A549 (cell line): ENCODE results near the gene ZBTB16. TPM values are rescaled to one million over a fixed set of nuclear protein-coding genes. Genes with fewer than 3 reads are reported as not detected.

Experiments
- ATAC-seq, 2 experiments: fragments of 200-7000 bp in 1 of 2; fragments of >200 bp in 1 of 2; cut with Nextera tagmentation in 1 of 2; cut with Tn5 transposase in 1 of 2; 3 replicates each; pipeline versions ENCODE4 v1.8.0 to v1.9.1; 2018 to 2020; ENCODE audit warnings: mild to moderate bottlenecking in 1 of 2, moderate library complexity in 1 of 2
- CTCF ChIA-PET: fragments of 300-600 bp; sonication (Branson Sonifier 250); formaldehyde crosslinking; extraction: SDS; loops from one replicate; lab custom pipeline; 2021; ENCODE audit warnings: antibody characterized with exemption, inconsistent platforms; lab: Yijun Ruan, JAX
- POLR2A ChIA-PET: fragments of 350-600 bp; formaldehyde crosslinking; extraction: SDS; loops from one replicate; lab custom pipeline; 2021; ENCODE audit warnings: antibody characterized with exemption, inconsistent platforms; lab: Yijun Ruan, JAX
- DNase-seq, 2 experiments: peaks; one replicate each; pipeline versions ENCODE4 v3.0.0 to v3.0.0-alpha.2; 2011 to 2016; ENCODE audit warnings: low read depth in 1 of 2, low spot score in 1 of 2
- FAIRE-seq: peaks from 2 replicates; lab custom pipeline; 2011; peaks lifted over from hg19 to GRCh38; lab: Jason Lieb, UNC
- H3K27ac ChIP-seq, 2 experiments: fragments of >200 bp; sonication (Bioruptor Twin); formaldehyde crosslinking; 3 replicates each; pipeline ENCODE4 v1.5.1; 2016 to 2017
- H3K4me1 ChIP-seq: fragments of >200 bp; sonication (Bioruptor Twin); formaldehyde crosslinking; 3 replicates; pipeline ENCODE4 v1.6.1; 2016
- H3K4me2 ChIP-seq: fragments of >200 bp; sonication (Bioruptor Twin); formaldehyde crosslinking; 3 replicates; pipeline ENCODE4 v1.6.1; 2016
- H3K4me3 ChIP-seq: fragments of >200 bp; sonication (Bioruptor Twin); formaldehyde crosslinking; 3 replicates; pipeline ENCODE4 v1.5.1; 2016
- H3K9me3 ChIP-seq: fragments of >200 bp; sonication (Bioruptor Twin); formaldehyde crosslinking; 3 replicates; pipeline ENCODE4 v1.6.1; 2016
- CBX2 ChIP-seq: fragments of 200-600 bp; sonication (generic); IDR thresholded peaks from 2 replicates; pipeline ENCODE4 v1.6.1; 2016; ENCODE audit warnings: low read depth, mild to moderate bottlenecking, borderline replicate concordance
- CBX8 ChIP-seq: fragments of 200-600 bp; sonication (generic); IDR thresholded peaks from 2 replicates; pipeline ENCODE4 v1.6.1; 2016
- EP300 ChIP-seq, 2 experiments: fragments of >200 bp; sonication (Bioruptor Twin); formaldehyde crosslinking; IDR thresholded peaks; 2 replicates in 1 of 2; 3 replicates in 1 of 2; pipeline ENCODE4 v1.6.1; 2016 to 2017
- ESRRA ChIP-seq: fragments of 150-350 bp; IDR thresholded peaks from 2 replicates; pipeline ENCODE4 v1.6.1; 2014; ENCODE audit warnings: mild to moderate bottlenecking, low read length, borderline replicate concordance
- FOSB ChIP-seq: fragments of 250-450 bp; sonication (Bioruptor Pico); IDR thresholded peaks from 2 replicates; pipeline ENCODE4 v1.5.0; 2020; ENCODE audit warnings: mild to moderate bottlenecking, moderate library complexity
- FOXS1 ChIP-seq: fragments of 250-450 bp; sonication (Bioruptor Pico); IDR thresholded peaks from 2 replicates; pipeline ENCODE4 v1.5.0; 2020; ENCODE audit warnings: mild to moderate bottlenecking, moderate library complexity
- HMGXB4 ChIP-seq: fragments of 250-450 bp; sonication (Bioruptor Pico); IDR thresholded peaks from 2 replicates; pipeline ENCODE4 v1.5.0; 2021; ENCODE audit warnings: mild to moderate bottlenecking, moderate library complexity, borderline replicate concordance
- JUNB ChIP-seq: fragments of >200 bp; sonication (Bioruptor Twin); formaldehyde crosslinking; IDR thresholded peaks from 2 replicates; pipeline ENCODE4 v1.6.1; 2016
- KDM1A ChIP-seq: fragments of 200-600 bp; sonication (generic); IDR thresholded peaks from 2 replicates; pipeline ENCODE4 v1.6.1; 2016; ENCODE audit warnings: low read depth, mild to moderate bottlenecking
- MAFK ChIP-seq: fragments of 450-650 bp; IDR thresholded peaks from 2 replicates; pipeline ENCODE4 v1.6.1; 2014; ENCODE audit not compliant: partially characterized antibody
- PBX3 ChIP-seq: IDR thresholded peaks from 2 replicates; pipeline ENCODE4 v1.6.1; 2012
- POLR2A ChIP-seq: IDR thresholded peaks from 2 replicates; pipeline ENCODE4 v1.6.1; 2012; ENCODE audit warnings: mild to moderate bottlenecking, low read length
- RAD21 ChIP-seq, 2 experiments: fragments of >200 bp in 1 of 2; sonication (Bioruptor Twin) in 1 of 2; formaldehyde crosslinking in 1 of 2; IDR thresholded peaks in 1 of 2; conservative IDR thresholded peaks in 1 of 2; 2 replicates in 1 of 2; 3 replicates in 1 of 2; pipeline ENCODE4 v1.6.1; 2012 to 2018; ENCODE audit warnings: inconsistent platforms in 1 of 2
- RNF2 ChIP-seq: fragments of 200-600 bp; sonication (generic); IDR thresholded peaks from 2 replicates; pipeline ENCODE4 v1.6.1; 2016; ENCODE audit warnings: low read depth, mild to moderate bottlenecking, antibody characterized with exemption, moderate library complexity, borderline replicate concordance
- SMC3 ChIP-seq: fragments of >200 bp; sonication (Bioruptor Twin); formaldehyde crosslinking; IDR thresholded peaks from 3 replicates; pipeline ENCODE4 v1.6.1; 2018; ENCODE audit warnings: inconsistent platforms
- USF2 ChIP-seq: fragments of 450-650 bp; IDR thresholded peaks from 2 replicates; pipeline ENCODE4 v1.6.1; 2014; ENCODE audit warnings: antibody characterized with exemption
- ZSCAN20 ChIP-seq: fragments of 250-450 bp; sonication (Bioruptor Pico); IDR thresholded peaks from 2 replicates; pipeline ENCODE4 v1.8.0; 2022; ENCODE audit warnings: mild to moderate bottlenecking, moderate library complexity
- WGBS: methylation state at CpG from one replicate; pipeline ENCODE4 v1.1.6; 2017; ENCODE audit errors: missing lambda C conversion rate; 5-methylcytosine and 5-hydroxymethylcytosine counted together
- polyA plus RNA-seq, 4 experiments: library from polyadenylated mRNA; depleted of rRNA in 3 of 4; stranded (reverse); fragments of >200 nt; fragmentation: RNase III in 1 of 4; extraction: RNeasy Plus Mini Kit Qiagen cat#74134 plus additional on column Dnase treatment in 1 of 4; gene quantifications; 2 replicates in 3 of 4; 3 replicates in 1 of 4; pipeline ENCODE4 v1.2.3, GENCODE V29; 2011 to 2017
- TF ChIP-seq, protein P1 (sequence below): fragments of >200 bp; sonication (Bioruptor Twin); formaldehyde crosslinking; IDR thresholded peaks from 3 replicates; pipeline ENCODE4 v1.6.1; 2016

The ZBTB16 gene
- polyA plus RNA-seq, 2 of the 4 experiments (the other 2 are of a cell fraction) = not detected

DNA sequence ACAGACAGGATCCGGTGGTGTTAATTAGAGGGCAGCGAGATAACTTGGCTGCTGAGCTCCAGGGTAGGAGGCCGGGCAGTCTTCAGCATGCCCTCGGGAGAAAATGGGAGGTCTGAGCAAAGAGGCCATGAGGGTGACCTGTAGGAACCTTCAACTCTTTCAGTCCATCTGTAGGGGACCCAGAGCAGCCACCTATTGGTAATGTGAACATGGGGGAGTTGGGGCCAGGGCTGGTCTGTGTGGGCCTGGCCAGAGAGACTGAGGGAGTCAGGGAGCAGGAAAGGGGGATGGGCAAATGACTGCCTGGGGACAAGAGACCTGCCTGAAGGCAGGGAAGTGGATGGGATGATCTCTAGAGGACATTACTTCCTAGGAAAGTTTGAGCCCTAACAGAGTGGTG, 135.6 kb downstream of the ZBTB16 start (continued):
- no peak for TF ChIP-seq PBX3
- no peak for TF ChIP-seq ESRRA
- no peak for TF ChIP-seq FOXS1 (CRISPR knock-in tag)
- TF ChIP-seq POLR2A = no peak
- no peak for TF ChIP-seq EP300 (IDR thresholded peaks at IDR 0.05)
- TF ChIP-seq MAFK = no peak
- no peak for TF ChIP-seq FOSB
- TF ChIP-seq CBX2 = no peak
- no peak for TF ChIP-seq SMC3

GRCh38 chr11:114195981-114196731, 136.6 kb downstream of the ZBTB16 start:
- CTCF ChIA-PET = interaction anchor here (0.7 to 1.6 kb wide), 3 partner anchors 11 to 309 kb away, joined by 3 to 4 read pairs (median 4); no protein-coding TSS in a partner anchor
- DNase-seq (no peak), ATAC-seq (no peak), FAIRE-seq (no peak)
- POLR2A ChIA-PET = no interaction called here
- 58% methylated on average over 5 of the region's 5 CpGs for WGBS
- Histone ChIP-seq H3K27ac (no peak overlapping the region), H3K4me2 (no peak overlapping the region), H3K9me3 (no peaks in the 10 kb centered on the region), H3K4me3 (no peak overlapping the region), H3K4me1 (no peaks in the 10 kb centered on the region)
- no peak for TF ChIP-seq CBX8
- TF ChIP-seq PBX3 = no peak
- TF ChIP-seq RAD21 (conservative IDR thresholded peaks at IDR 0.05 in 1 of 2, IDR thresholded peaks at IDR 0.05 in 1 of 2) = 0 out of 5 replicates have a peak, but pooled peaks of 1 of the 2 experiments have one; percentile 7

GRCh38 chr11:114196997-114197703, 137.6 kb downstream of the ZBTB16 start:
- TF ChIP-seq ZSCAN20 (CRISPR knock-in tag) = no peak
- no peak for TF ChIP-seq RAD21 (conservative IDR thresholded peaks at IDR 0.05 in 1 of 2, IDR thresholded peaks at IDR 0.05 in 1 of 2)
- TF ChIP-seq KDM1A = no peak
- TF ChIP-seq JUNB = no peak
- TF ChIP-seq USF2 = no peak
- no peak for TF ChIP-seq RNF2
- TF ChIP-seq PBX3 = no peak
- TF ChIP-seq, protein P1, sequence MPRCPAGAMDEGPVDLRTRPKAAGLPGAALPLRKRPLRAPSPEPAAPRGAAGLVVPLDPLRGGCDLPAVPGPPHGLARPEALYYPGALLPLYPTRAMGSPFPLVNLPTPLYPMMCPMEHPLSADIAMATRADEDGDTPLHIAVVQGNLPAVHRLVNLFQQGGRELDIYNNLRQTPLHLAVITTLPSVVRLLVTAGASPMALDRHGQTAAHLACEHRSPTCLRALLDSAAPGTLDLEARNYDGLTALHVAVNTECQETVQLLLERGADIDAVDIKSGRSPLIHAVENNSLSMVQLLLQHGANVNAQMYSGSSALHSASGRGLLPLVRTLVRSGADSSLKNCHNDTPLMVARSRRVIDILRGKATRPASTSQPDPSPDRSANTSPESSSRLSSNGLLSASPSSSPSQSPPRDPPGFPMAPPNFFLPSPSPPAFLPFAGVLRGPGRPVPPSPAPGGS = no peak
- TF ChIP-seq HMGXB4 (CRISPR knock-in tag) = no peak
- Histone ChIP-seq H3K27ac (no peak overlapping the region), H3K9me3 (no peaks in the 10 kb centered on the region), H3K4me3 (no peak overlapping the region), H3K4me1 (no peaks in the 10 kb centered on the region), H3K4me2 (no peak overlapping the region)
- WGBS = 42% methylated on average over 7 of the region's 7 CpGs
- CTCF ChIA-PET = interaction anchor here (1.6 kb wide), 1 partner anchor 64 kb away, joined by 4 read pairs; no protein-coding TSS in a partner anchor
- DNase-seq (no peak), ATAC-seq (no peak), FAIRE-seq (no peak)
- POLR2A ChIA-PET = no interaction called here
